Natural killer cell (primary cell): ENCODE results near the gene XBP1. TPM values are rescaled to one million over a fixed set of nuclear protein-coding genes. Genes with fewer than 3 reads are reported as not detected.

ENCODE experiments used
- ATAC-seq, 3 donors: fragments of 150-1000 bp in 2 of 3; fragments of 200-7000 bp in 1 of 3; cut with Tn5 transposase; 1 replicate in 1 of 3; 2 replicates in 2 of 3; pipeline ENCODE4 v1.10.0; 2021; ENCODE audit warnings: mild to moderate bottlenecking in 2 of 3, moderate library complexity in 2 of 3
- DNase-seq, 2 donors: peaks; one replicate each; pipeline versions ENCODE4 v3.0.0 to v3.0.0-alpha.2; 2013 to 2021; ENCODE audit warnings: mixed read lengths in 1 of 2
- H3K27ac ChIP-seq: one replicate; pipeline ENCODE4 v1.5.1; 2013; ENCODE audit warnings: mild to moderate bottlenecking, low read length
- H3K27me3 ChIP-seq: one replicate; pipeline ENCODE4 v1.6.1; 2013; ENCODE audit warnings: low read length; ENCODE audit not compliant: control insufficient read depth, insufficient read depth
- H3K36me3 ChIP-seq: one replicate; pipeline ENCODE4 v1.6.1; 2013; ENCODE audit warnings: low read length; ENCODE audit not compliant: control insufficient read depth, insufficient read depth
- H3K4me1 ChIP-seq: one replicate; pipeline ENCODE4 v1.6.1; 2013; ENCODE audit warnings: low read length; ENCODE audit not compliant: control insufficient read depth, insufficient read depth
- H3K4me3 ChIP-seq: one replicate; pipeline ENCODE4 v1.5.1; 2013; ENCODE audit warnings: low read length
- H3K9me3 ChIP-seq: one replicate; pipeline ENCODE4 v1.6.1; 2013; ENCODE audit warnings: low read length; ENCODE audit not compliant: control insufficient read depth, insufficient read depth
- H3K27ac Mint-ChIP-seq, 2 donors: one replicate each; pipeline ENCODE4 v1.8.0; 2022; ENCODE audit warnings: mild to moderate bottlenecking in 2 of 2, mixed read lengths in 2 of 2, moderate library complexity in 1 of 2
- H3K27me3 Mint-ChIP-seq, 2 donors: one replicate each; pipeline ENCODE4 v1.8.0; 2022; ENCODE audit warnings: low read depth in 2 of 2, mixed read lengths in 2 of 2
- H3K36me3 Mint-ChIP-seq: one replicate; pipeline ENCODE4 v1.8.0; 2022; ENCODE audit warnings: mixed read lengths
- H3K4me1 Mint-ChIP-seq, 2 donors: one replicate each; pipeline ENCODE4 v1.8.0; 2022; ENCODE audit warnings: mixed read lengths in 2 of 2
- H3K4me3 Mint-ChIP-seq: one replicate; pipeline ENCODE4 v1.8.0; 2022; ENCODE audit warnings: mild to moderate bottlenecking, moderate library complexity, mixed read lengths
- H3K9me3 Mint-ChIP-seq, 2 donors: one replicate each; pipeline ENCODE4 v1.8.0; 2022; ENCODE audit warnings: mixed read lengths in 2 of 2
- CTCF ChIP-seq: fragments of 200-600 bp; IDR thresholded peaks from one replicate; pipeline ENCODE4 v1.8.0; 2022; ENCODE audit warnings: antibody characterized with exemption
- WGBS: methylation state at CpG from one replicate; pipeline ENCODE4 v1.1.7; 2013; ENCODE audit warnings: missing lambda C conversion rate; ENCODE audit not compliant: insufficient coverage; 5-methylcytosine and 5-hydroxymethylcytosine counted together
- intact Hi-C: fragments of 100-400 bp; cut with micrococcal nuclease; formaldehyde crosslinking; loops from one replicate; pipeline ENCODE4 v1.14.2; 2022
- total RNA-seq, 4 donors: library from RNA; stranded (reverse); fragments of 120-200 nt in 1 of 4; gene quantifications; one replicate each; pipeline versions ENCODE4 v1.2.3 to v1.2.4, GENCODE V29; 2013 to 2022

Gene XBP1
- total RNA-seq, 3 donors from 2014 or later (not counting 1 experiment from before 2014, with no cell fraction given) = 221 to 240 (median 224) TPM

DNA sequence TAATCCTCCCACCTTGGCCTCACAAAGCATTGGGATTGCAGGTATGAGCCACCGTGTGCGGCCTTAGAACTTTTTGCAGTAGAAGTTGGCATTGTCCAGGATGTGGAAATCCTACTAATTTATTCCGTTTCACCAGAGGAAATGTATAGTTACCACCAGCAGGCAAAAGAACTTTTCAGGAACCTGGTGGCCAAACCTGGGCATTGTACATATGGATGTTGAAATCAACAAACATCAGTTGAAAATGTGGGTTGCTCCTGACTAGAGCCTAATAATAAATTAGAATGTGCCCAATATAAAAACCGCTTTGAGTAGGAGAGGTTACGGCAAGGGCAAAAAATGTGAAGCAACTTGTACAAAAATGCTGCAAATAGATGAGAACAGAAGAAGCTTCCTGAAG lies 40.7 kb upstream of the XBP1 start:
- no peaks in the 10 kb centered on the region for H3K27me3 Mint-ChIP-seq
- WGBS = 95% methylated on average over 5 of the region's 5 CpGs
- no peak overlapping the region for H3K27ac Mint-ChIP-seq

DNA sequence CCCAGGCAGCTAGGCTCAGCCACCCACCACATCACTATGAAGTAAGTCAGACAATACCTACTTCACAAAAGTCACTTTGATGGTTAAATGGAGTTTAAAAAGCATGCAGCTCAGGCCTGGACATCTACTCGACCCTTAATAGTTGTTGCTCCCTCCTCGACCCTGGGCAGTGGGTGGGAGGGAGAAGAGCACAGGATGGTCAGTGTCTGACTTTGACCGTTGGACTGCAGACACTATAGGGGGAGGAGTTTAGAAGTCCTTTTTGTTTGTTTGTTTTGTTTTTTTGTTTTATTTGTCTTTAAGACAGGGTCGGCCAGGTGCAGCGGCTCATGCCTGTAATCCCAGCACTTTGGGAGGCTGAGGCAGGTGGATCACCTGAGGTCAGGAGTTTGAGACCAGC lies 38.6 kb upstream of the XBP1 start:
- no peaks in the 10 kb centered on the region for H3K27me3 ChIP-seq
- no peak overlapping the region for H3K27ac ChIP-seq
- H3K36me3 ChIP-seq = no peaks in the 10 kb centered on the region
- peaks cover under 1% of the 10 kb centered on the region in 2 donors for H3K4me1 Mint-ChIP-seq
- peaks cover 1% of the 10 kb centered on the region for H3K4me1 ChIP-seq
- no peak for DNase-seq
- WGBS = 88% methylated on average over 5 of the region's 5 CpGs
- no peaks in the 10 kb centered on the region for H3K9me3 Mint-ChIP-seq
- no peak overlapping the region for H3K4me3 Mint-ChIP-seq
- no peak overlapping the region for H3K27ac Mint-ChIP-seq
- intact Hi-C loops = no loop called here
- ATAC-seq = no peak
- no peaks in the 10 kb centered on the region for H3K27me3 Mint-ChIP-seq
- no peaks in the 10 kb centered on the region for H3K9me3 ChIP-seq
- no peak for TF ChIP-seq CTCF
- no peaks in the 10 kb centered on the region for H3K36me3 Mint-ChIP-seq
- no peak overlapping the region for H3K4me3 ChIP-seq

More for the DNA sequence above, 40.7 kb upstream of the XBP1 start:
- Mint-ChIP-seq H3K36me3 (no peaks in the 10 kb centered on the region), H3K9me3 (no peaks in the 10 kb centered on the region), H3K4me3 (no peak overlapping the region), H3K4me1 (no peaks in the 10 kb centered on the region)
- Histone ChIP-seq H3K4me3 (no peak overlapping the region), H3K4me1 (no peaks in the 10 kb centered on the region), H3K27me3 (no peaks in the 10 kb centered on the region), H3K27ac (no peak overlapping the region), H3K9me3 (peaks cover 1% of the 10 kb centered on the region), H3K36me3 (no peaks in the 10 kb centered on the region)
- intact Hi-C loops = no loop called here
- no peak for TF ChIP-seq CTCF
- DNase-seq (no peak), ATAC-seq (no peak)

- DNase-seq (no peak), ATAC-seq (no peak)
- intact Hi-C loops = no loop called here
- Mint-ChIP-seq H3K27ac (no peak overlapping the region), H3K4me3 (no peak overlapping the region), H3K27me3 (no peaks in the 10 kb centered on the region), H3K4me1 (peaks cover 13 to 14% of the 10 kb centered on the region in 2 donors), H3K36me3 (no peaks in the 10 kb centered on the region), H3K9me3 (no peaks in the 10 kb centered on the region)
- Histone ChIP-seq H3K27me3 (no peaks in the 10 kb centered on the region), H3K4me1 (peaks cover 13% of the 10 kb centered on the region), H3K4me3 (no peak overlapping the region), H3K27ac (no peak overlapping the region), H3K9me3 (no peaks in the 10 kb centered on the region), H3K36me3 (no peaks in the 10 kb centered on the region)
- TF ChIP-seq CTCF = no peak
- 69% methylated on average over 6 of the region's 6 CpGs for WGBS
These were observed 37.3 kb upstream of the XBP1 start for GRCh38 chr22:28837640-28838039.

GRCh38 chr22:28835630-28836189 lies 35.3 kb upstream of the XBP1 start:
- Mint-ChIP-seq H3K4me1 (peaks cover 25 to 27% of the 10 kb centered on the region in 2 donors), H3K9me3 (no peaks in the 10 kb centered on the region), H3K36me3 (no peaks in the 10 kb centered on the region), H3K4me3 (no peak overlapping the region), H3K27me3 (peaks cover 0 to 3% of the 10 kb centered on the region in 2 donors), H3K27ac (no peak overlapping the region)
- H3K27ac ChIP-seq = no peak overlapping the region
- H3K27me3 ChIP-seq = no peaks in the 10 kb centered on the region
- H3K4me3 ChIP-seq = no peak overlapping the region
- H3K36me3 ChIP-seq = no peaks in the 10 kb centered on the region
- H3K9me3 ChIP-seq = no peaks in the 10 kb centered on the region
- WGBS = 96% methylated on average over 11 of the region's 11 CpGs
- intact Hi-C loops = no loop called here
- no peak for TF ChIP-seq CTCF
- peaks cover 13% of the 10 kb centered on the region for H3K4me1 ChIP-seq
- ATAC-seq (no peak), DNase-seq (no peak)
